HepG2 (cell line): ENCODE results near the gene HIPK2. TPM values are rescaled to one million over a fixed set of nuclear protein-coding genes. Genes with fewer than 3 reads are reported as not detected.

Experiments used
- ADNP ChIP-seq: sonication (generic); formaldehyde crosslinking; IDR thresholded peaks from 2 replicates; pipeline ENCODE4 v1.4.0; 2020; ENCODE audit warnings: missing genetic modification reagents
- GATAD2A ChIP-seq: IDR thresholded peaks from 2 replicates; pipeline ENCODE4 v1.6.1; 2016
- GTF3A ChIP-seq: sonication (generic); formaldehyde crosslinking; conservative IDR thresholded peaks from 2 replicates; pipeline ENCODE4 v1.4.0; 2020; ENCODE audit warnings: mild to moderate bottlenecking, missing genetic modification reagents
- GZF1 ChIP-seq: sonication (generic); formaldehyde crosslinking; IDR thresholded peaks from 2 replicates; pipeline ENCODE4 v1.5.1; 2020; ENCODE audit warnings: mild to moderate bottlenecking, missing genetic modification reagents
- IKZF1 ChIP-seq: fragments of 450-650 bp; IDR thresholded peaks from 2 replicates; pipeline ENCODE4 v1.7.1; 2016
- ISL2 ChIP-seq: sonication (generic); formaldehyde crosslinking; IDR thresholded peaks from 2 replicates; pipeline ENCODE4 v1.5.0; 2020; ENCODE audit warnings: missing genetic modification reagents
- NFYC ChIP-seq: IDR thresholded peaks from 2 replicates; pipeline ENCODE4 v1.6.1; 2016; ENCODE audit warnings: missing genetic modification reagents, missing compliant biosample characterization
- PAXIP1 ChIP-seq: sonication (generic); formaldehyde crosslinking; conservative IDR thresholded peaks from 2 replicates; pipeline ENCODE4 v1.4.0; 2020; ENCODE audit warnings: mild to moderate bottlenecking, missing genetic modification reagents, moderate library complexity
- PRMT3 ChIP-seq: sonication (generic); formaldehyde crosslinking; IDR thresholded peaks from 2 replicates; pipeline ENCODE4 v1.8.1; 2022; ENCODE audit warnings: low read depth, mild to moderate bottlenecking, moderate library complexity, missing genetic modification reagents, borderline replicate concordance
- SETDB1 ChIP-seq: sonication (generic); formaldehyde crosslinking; IDR thresholded peaks from 2 replicates; pipeline ENCODE4 v1.5.1; 2020; ENCODE audit warnings: missing genetic modification reagents, mild to moderate bottlenecking, borderline replicate concordance
- SP2 ChIP-seq: sonication (generic); formaldehyde crosslinking; IDR thresholded peaks from 2 replicates; pipeline ENCODE4 v1.5.1; 2020; ENCODE audit warnings: mild to moderate bottlenecking, missing genetic modification reagents
- SRSF9 ChIP-seq: fragments of 200-400 bp; formaldehyde crosslinking; IDR thresholded peaks from 2 replicates; pipeline ENCODE4 v1.6.1; 2018; ENCODE audit warnings: borderline replicate concordance, mild to moderate bottlenecking, low read depth, low read length; ENCODE audit not compliant: insufficient read depth, poor library complexity, severe bottlenecking
- ZNF20 ChIP-seq: sonication (generic); formaldehyde crosslinking; IDR thresholded peaks from 2 replicates; pipeline ENCODE4 v1.4.0; 2020; ENCODE audit warnings: mild to moderate bottlenecking, moderate library complexity, missing genetic modification reagents
- ZNF296 ChIP-seq: sonication (generic); formaldehyde crosslinking; conservative IDR thresholded peaks from 2 replicates; pipeline ENCODE4 v1.5.0; 2020; ENCODE audit warnings: mild to moderate bottlenecking, missing genetic modification reagents
- ZNF33B ChIP-seq: sonication (generic); formaldehyde crosslinking; IDR thresholded peaks from 2 replicates; pipeline ENCODE4 v1.5.1; 2020; ENCODE audit warnings: mild to moderate bottlenecking, missing genetic modification reagents
- ZNF513 ChIP-seq: sonication (generic); formaldehyde crosslinking; conservative IDR thresholded peaks from 2 replicates; pipeline ENCODE4 v1.5.0; 2020; ENCODE audit warnings: missing genetic modification reagents
- ZNF713 ChIP-seq: sonication (generic); formaldehyde crosslinking; IDR thresholded peaks from 2 replicates; pipeline ENCODE4 v1.4.0; 2020; ENCODE audit warnings: mild to moderate bottlenecking, missing genetic modification reagents
- polyA plus RNA-seq, 8 experiments: library from polyadenylated mRNA; depleted of rRNA in 3 of 8; stranded (reverse) in 7 of 8; unstranded in 1 of 8; fragments of >200 nt; fragmentation: Illumina TruSeq in 4 of 8; extraction: Trizol in 4 of 8; gene quantifications; 2 replicates each; pipeline versions ENCODE4 v1.2.1 to v1.2.3, GENCODE V29; 2011 to 2016; ENCODE audit warnings: low read depth in 4 of 8, missing spikeins in 1 of 8, mixed read lengths in 1 of 8; ENCODE audit not compliant: insufficient read depth in 1 of 8
- total RNA-seq, 5 experiments: library from RNA; depleted of rRNA; stranded (reverse); fragments of >200 nt; fragmentation: Illumina TruSeq; extraction: Trizol; gene quantifications; 2 replicates each; pipeline ENCODE4 v1.2.3, GENCODE V29; 2016; ENCODE audit warnings: low read depth in 1 of 5
- TF ChIP-seq, protein P1 (sequence below): sonication (generic); formaldehyde crosslinking; IDR thresholded peaks from 2 replicates; pipeline ENCODE4 v1.4.0; 2020; ENCODE audit warnings: missing genetic modification reagents, borderline replicate concordance
- TF ChIP-seq, protein P2 (sequence below): IDR thresholded peaks from 2 replicates; pipeline ENCODE4 v1.6.1; 2016

Gene HIPK2
- total and polyA plus RNA-seq, 2 of the 13 experiments (the other 11 are each of a cell fraction or from before 2014, with no cell fraction given), result 14.4 to 20.2 TPM

- TF ChIP-seq PAXIP1 (CRISPR knock-in tag) (peak; percentile 45; the same call in 1 of the 2 replicates), ZNF513 (CRISPR knock-in tag) (no peak), ZNF296 (CRISPR knock-in tag) (no peak), SRSF9 (no peak), ISL2 (peak; percentile 55; the same call in 1 of the 2 replicates), IKZF1 (no peak), GTF3A (CRISPR knock-in tag) (no peak), ZNF33B (CRISPR knock-in tag) (no peak), PRMT3 (CRISPR knock-in tag) (no peak), ZNF20 (CRISPR knock-in tag) (no peak), GZF1 (CRISPR knock-in tag) (no peak), ADNP (CRISPR knock-in tag) (no peak), SETDB1 (CRISPR knock-in tag) (no peak), GATAD2A (CRISPR knock-in tag) (peak; percentile 77; the same call in 1 of the 2 replicates), NFYC (CRISPR knock-in tag) (no peak), SP2 (CRISPR knock-in tag) (no peak), ZNF713 (CRISPR knock-in tag) (no peak)
- TF ChIP-seq, protein P1, sequence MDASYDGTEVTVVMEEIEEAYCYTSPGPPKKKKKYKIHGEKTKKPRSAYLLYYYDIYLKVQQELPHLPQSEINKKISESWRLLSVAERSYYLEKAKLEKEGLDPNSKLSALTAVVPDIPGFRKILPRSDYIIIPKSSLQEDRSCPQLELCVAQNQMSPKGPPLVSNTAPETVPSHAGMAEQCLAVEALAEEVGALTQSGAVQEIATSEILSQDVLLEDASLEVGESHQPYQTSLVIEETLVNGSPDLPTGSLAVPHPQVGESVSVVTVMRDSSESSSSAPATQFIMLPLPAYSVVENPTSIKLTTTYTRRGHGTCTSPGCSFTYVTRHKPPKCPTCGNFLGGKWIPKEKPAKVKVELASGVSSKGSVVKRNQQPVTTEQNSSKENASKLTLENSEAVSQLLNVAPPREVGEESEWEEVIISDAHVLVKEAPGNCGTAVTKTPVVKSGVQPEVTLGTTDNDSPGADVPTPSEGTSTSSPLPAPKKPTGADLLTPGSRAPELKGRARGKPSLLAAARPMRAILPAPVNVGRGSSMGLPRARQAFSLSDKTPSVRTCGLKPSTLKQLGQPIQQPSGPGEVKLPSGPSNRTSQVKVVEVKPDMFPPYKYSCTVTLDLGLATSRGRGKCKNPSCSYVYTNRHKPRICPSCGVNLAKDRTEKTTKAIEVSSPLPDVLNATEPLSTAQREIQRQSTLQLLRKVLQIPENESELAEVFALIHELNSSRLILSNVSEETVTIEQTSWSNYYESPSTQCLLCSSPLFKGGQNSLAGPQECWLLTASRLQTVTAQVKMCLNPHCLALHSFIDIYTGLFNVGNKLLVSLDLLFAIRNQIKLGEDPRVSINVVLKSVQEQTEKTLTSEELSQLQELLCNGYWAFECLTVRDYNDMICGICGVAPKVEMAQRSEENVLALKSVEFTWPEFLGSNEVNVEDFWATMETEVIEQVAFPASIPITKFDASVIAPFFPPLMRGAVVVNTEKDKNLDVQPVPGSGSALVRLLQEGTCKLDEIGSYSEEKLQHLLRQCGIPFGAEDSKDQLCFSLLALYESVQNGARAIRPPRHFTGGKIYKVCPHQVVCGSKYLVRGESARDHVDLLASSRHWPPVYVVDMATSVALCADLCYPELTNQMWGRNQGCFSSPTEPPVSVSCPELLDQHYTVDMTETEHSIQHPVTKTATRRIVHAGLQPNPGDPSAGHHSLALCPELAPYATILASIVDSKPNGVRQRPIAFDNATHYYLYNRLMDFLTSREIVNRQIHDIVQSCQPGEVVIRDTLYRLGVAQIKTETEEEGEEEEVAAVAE, result 0 out of 2 replicates have a peak, but pooled peaks have one; percentile 13
- TF ChIP-seq, protein P2, sequence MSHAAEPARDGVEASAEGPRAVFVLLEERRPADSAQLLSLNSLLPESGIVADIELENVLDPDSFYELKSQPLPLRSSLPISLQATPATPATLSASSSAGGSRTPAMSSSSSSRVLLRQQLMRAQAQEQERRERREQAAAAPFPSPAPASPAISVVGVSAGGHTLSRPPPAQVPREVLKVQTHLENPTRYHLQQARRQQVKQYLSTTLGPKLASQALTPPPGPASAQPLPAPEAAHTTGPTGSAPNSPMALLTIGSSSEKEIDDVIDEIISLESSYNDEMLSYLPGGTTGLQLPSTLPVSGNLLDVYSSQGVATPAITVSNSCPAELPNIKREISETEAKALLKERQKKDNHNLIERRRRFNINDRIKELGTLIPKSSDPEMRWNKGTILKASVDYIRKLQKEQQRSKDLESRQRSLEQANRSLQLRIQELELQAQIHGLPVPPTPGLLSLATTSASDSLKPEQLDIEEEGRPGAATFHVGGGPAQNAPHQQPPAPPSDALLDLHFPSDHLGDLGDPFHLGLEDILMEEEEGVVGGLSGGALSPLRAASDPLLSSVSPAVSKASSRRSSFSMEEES, result no peak
Observed at GRCh38 chr7:139658908-139659675, 118.7 kb downstream of the HIPK2 start (continued).
